GM21447 (cell line): Measurements from ENCODE around the gene RALGPS2.

Experiments
- ATAC-seq: cut with Tn5 transposase; IDR thresholded peaks from one replicate; pipeline ENCODE4 v1.9.1; 2021; ENCODE audit not compliant: unreplicated experiment

The RALGPS2 gene

DNA sequence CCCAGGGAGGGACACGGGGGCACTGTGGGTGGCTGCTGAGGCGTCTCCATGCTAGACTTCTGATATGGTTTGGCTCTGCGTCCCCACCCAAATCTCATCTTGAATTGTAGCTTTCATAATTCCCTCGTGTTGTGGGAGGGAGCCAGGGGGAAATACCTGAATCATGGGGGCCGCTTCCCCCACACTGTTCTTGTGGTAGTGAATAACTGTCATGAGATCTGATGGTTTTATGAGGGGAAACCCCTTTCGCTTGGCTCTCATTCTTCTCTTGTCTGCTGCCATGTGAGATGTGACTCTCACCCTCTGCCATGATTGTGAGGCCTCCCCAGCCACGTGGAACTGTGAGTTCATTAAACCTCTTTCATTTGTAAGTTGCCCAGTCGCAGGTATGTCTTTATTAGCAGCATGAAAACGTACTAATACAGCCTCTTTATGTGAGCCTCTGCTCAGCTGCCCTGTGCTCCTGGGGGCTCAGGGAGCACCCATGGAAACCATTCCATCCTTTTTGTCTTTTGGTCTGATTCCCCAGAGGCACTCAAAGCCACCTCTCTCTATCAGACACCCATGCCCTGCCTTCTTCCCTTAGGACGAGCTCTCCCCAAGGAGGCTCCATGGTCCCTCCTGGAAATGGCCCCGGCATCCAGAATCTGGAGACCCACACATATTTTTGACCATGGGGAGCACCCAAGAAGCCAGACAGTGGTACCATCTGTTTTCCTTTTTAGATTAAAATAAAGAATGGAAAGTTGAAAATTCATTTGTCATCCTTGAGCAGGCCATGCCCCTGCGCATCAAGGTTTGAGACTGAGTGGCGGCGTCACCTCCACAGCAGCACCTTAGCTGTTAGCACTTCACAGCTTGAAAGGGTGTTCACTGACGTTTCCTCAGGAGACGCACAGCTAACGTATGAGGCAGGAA is 234.8 kb downstream of the RALGPS2 start:
- ATAC-seq = no peak

DNA sequence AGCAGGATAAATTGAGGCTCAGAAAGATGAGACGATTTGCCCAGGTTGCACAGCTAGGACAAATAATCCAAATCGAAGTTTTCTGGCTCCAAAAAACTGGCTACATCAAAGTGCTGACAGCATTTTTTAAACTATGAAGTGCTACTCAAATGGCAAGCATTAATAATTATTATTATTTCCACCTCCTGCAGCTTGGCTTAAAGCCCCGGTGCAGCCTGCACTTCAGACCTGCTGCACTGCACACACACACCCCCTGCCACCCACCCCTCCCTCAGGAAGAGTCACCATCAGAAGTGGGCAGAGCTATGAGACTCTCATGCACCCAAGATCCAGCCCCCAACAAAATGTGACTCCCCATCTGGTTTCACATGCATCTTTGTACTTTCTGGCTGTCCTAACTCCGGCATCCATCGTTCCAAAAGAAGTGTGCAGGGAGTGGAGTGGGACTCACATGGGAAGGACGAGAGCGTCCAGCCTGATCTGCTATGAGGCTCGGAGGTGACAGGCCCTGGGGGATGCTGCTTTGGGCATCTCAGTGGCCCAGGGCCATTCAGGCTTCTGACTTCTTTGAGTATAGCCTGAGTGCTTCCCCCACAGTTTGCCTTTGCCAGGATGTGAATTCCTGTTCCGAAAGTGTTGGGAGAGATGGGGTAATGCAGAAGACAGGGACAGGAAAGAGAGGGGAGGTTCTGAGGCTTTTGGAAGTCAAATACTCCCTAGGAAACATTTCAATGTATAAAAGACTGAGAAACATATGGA is 235.6 kb downstream of the RALGPS2 start:
- ATAC-seq = no peak

DNA sequence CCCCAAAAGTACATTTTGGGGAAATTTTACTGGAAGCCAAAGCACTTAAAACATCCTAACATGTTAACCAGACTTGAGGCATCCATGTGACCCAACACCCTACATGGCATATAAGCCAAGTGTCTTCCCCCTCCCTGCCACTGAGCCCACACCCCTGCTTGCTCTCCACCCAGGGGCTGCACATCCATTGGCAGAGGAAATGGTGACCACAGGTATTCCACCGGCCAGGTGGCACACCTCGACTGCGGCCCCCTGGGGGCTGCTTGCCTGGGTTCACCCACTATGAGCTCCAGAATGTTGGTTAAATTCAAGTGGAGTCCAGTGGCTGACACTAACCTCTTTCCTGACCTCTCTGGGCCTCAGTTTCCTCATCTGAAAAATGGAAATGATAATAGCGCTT is 236.3 kb downstream of the RALGPS2 start:
- no peak for ATAC-seq

DNA sequence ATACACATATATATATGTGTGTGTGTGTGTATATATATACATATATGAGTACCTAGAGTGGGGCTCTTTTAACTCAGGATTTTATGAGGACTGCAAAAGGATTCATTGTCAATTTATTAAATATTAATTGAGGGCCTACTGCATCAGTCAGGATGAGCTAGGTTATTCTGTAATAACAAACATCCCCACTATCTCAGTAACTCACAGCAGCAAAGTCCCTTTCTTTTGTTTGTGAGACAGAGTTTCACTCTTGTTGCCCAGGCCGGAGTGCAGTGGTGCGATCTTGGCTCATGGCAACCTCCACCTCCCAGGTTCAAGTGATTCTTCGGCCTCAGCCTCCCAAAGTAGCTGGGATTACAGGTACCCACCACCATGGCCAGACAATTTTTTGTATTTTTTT is 236.8 kb downstream of the RALGPS2 start:
- ATAC-seq = no peak

DNA sequence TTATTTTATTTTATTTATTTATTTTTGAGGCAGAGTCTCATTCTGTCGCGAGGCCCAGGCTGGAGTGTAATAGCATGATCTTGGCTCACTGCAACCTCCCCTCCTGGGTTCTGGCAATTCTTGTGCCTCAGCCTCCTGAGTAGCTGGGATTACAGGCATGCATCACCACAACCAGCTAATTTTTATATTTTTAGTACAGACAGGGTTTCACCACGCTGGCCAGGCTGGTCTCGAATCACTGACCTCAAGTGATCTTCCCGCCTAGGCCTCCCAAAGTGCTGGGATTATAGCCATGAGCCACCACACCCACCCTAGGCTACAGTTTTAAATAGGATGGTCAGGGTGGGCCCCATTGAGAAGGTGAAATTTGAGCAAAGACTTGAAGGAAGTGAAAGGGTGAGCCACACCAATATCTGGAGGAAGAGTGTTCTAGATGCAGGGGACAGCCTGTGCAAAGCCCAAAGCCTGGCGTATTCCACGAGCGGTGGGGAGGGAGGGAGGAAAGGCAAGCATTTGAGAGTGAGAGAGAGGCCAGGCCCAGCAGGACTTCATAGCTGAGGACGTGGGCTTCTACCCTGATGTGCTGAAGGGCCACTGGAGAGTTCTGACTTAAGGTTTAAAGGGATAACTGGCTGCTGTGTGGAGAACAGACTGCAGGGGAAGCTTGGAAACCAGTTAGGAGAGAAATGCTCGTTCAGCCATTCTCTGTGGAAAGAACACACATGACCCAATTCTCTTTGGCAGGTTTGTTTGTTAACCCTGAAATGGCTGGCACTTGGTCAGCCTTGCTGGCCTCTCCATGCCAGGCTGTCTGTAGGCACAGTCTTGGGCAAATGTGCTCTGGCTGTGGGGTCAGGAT is 238.0 kb downstream of the RALGPS2 start:
- no peak for ATAC-seq

DNA sequence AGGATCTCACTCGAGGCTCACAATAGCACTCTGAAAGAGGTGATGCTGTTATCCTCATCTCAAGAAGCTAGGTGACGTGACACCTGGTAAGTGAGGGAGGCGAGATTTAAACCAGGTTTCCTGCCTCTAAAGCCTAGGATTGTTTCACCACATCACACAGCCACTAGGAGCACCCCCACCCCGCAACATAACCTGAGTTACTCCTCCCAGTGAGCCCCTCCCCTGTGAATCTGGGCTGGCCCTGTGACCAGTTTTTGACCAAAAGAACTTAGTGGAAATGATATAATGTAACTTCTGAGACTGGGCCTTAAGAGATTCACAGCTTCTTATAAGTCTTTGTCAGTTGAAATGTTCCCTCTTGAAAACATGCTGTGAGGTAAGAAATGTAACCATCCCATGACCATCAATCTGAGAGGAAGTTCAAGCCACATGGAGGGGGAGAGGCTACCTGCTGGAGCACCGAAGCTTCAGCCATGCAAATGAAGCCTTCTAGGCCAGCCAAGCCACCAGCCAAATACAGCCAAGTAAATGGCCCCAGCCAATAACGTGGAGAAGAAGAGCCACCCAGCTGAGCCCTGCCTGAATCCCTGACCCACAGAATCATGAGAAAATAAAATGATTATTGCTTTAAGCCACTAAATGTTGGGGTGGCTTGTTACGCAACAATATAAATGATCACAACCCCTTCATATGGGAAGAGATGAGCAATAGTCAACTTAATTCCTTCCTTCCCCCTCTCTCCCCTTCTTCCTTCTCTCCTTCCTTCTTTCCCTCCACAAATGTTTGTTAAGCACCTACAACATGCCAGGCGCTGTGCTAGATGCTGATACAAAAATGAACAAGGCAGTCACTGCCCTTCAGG is 239.7 kb downstream of the RALGPS2 start:
- ATAC-seq = no peak

DNA sequence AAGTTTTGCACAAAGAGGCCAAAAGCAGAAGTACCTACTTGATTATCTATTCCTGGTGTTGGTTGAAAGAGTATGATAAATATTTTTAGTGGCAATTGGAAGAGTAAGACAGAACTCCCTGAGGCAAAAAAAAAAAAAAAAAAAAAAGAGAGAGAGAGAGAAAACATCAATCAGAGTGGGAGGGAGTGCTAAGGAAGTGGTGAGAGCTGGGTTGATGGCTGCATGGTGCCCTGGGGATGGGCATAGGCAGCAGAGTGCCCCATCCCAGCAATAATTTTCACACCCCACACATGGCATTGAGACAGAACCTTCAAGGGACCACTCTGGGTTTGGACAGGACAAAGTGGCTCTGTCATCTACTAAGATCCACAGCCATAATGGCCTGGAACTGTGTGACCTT is 241.3 kb downstream of the RALGPS2 start:
- ATAC-seq = no peak

DNA sequence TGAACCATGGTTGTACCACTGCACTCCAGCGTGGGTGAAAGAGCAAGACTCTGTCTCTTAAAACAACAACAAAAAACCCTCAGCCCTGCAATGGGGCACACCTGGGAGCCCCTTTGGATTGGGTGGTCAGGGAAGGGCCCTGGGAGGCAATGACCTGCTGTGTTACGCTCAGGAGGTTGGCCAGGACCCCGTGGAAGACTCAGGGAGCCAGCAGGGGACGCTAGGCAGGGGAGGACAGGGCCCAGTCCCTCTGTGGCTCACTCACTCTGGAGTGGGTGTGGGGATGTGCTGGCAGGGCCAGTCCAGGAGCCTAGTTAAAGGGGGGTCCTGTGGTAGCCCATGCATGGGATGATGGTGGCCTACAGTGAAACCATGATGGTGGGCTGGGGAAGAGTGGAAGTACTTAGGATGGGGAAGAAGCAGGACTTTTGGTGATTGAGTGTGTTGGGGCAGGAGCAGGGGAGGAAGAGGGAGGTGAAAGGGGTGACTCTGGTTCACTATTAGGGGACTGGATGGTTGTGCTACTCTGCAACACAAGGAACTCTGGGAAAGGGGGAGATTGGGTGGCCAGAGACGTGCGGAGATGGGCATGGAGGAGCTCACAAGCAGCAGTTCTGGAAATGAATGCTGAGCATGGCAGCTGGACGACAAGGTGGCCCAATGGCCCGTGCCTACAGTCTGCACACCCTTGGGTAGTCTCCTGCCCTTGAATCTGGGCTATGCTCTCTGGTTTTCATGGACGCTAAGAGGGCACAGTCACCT is 244.4 kb downstream of the RALGPS2 start:
- no peak for ATAC-seq

DNA sequence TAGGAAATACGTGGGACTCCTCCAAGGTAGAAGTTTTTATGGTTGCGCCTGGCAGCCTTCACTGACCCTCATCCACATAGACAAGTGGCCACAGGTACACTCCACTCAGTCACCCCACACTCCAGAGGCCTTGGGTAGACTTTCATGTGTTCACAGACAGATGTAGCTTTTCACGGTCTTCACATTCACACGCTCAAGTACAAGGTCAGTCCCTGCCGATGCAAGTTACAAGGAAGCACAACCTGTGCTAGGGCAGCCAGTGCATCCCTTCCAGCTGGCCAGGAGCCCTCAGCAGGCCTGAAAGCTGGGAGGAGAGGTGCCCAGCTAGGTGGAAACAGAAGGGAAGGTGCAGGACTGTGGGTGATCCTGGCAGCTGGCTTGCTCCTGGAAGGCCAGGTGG is 245.1 kb downstream of the RALGPS2 start:
- ATAC-seq = no peak
